Esophagus squamous epithelium (tissue), 4 donors: Measurements from ENCODE around the gene BHLHA15.

Experiments
- CTCF ChIP-seq, 6 experiments: fragments of 450-650 bp in 4 of 6; fragments of 200-600 bp in 2 of 6; sonication (generic) in 2 of 6; IDR thresholded peaks; one replicate each; pipeline ENCODE4 v1.5.1; 2016 to 2019; ENCODE audit warnings: antibody characterized with exemption in 6 of 6, mild to moderate bottlenecking in 4 of 6, moderate library complexity in 4 of 6
- POLR2A ChIP-seq, 4 donors: fragments of 450-650 bp; IDR thresholded peaks; one replicate each; pipeline ENCODE4 v1.6.1; 2017; ENCODE audit warnings: antibody characterized with exemption in 4 of 4, mild to moderate bottlenecking in 4 of 4, moderate library complexity in 3 of 4

- no peak for TF ChIP-seq CTCF (IDR thresholded peaks at IDR 0.05)
- TF ChIP-seq POLR2A (IDR thresholded peaks at IDR 0.05): no peak
Measured at GRCh38 chr7:98229441-98229840, 18.2 kb downstream of the BHLHA15 start.
